Peyer's patch (tissue), 4 donors: ENCODE results near the gene IMPG2.

Experiments
- CTCF ChIP-seq, 6 experiments: fragments of 450-650 bp in 4 of 6; fragments of 200-600 bp in 2 of 6; sonication (generic) in 1 of 6; IDR thresholded peaks; one replicate each; pipeline ENCODE4 v1.5.1; 2017 to 2019; ENCODE audit warnings: antibody characterized with exemption in 6 of 6, mild to moderate bottlenecking in 3 of 6, moderate library complexity in 1 of 6
- POLR2A ChIP-seq, 2 donors: fragments of 450-650 bp; IDR thresholded peaks; one replicate each; pipeline ENCODE4 v1.5.1; 2017; ENCODE audit warnings: antibody characterized with exemption in 2 of 2, mild to moderate bottlenecking in 2 of 2, moderate library complexity in 2 of 2

DNA sequence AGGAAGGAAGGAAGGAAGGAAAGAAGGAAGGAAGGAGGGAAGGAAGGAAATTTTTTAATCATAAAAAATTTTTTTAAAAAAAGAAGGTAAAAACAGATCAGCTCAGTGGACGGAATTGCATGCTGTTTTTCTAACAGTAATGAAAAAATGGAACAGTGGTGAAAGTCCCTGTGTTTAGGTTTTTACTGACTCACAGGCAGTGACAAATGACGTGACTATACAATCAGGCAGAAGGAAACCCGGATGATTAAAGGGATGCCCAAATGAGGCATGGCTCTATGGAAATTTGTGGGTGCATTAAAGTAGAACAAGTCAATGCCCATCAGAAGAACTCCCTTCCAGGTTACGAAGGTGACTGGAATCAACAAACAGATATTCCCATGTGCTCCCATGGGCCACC lies 135.0 kb downstream of the IMPG2 start:
- TF ChIP-seq CTCF (IDR thresholded peaks at IDR 0.05) (no peak), POLR2A (IDR thresholded peaks at IDR 0.05) (no peak)
